Measurements from ENCODE around the gene TFDP1.
A peak's percentile ranks its signal among the peaks of the same experiment; 100 is the strongest.

Gene TFDP1

GRCh38 chr13:113584205-113584869 lies at the start of gene TFDP1:
Gene TFDP1, plus strand, starts transcription at chr13:113584753. Its CDS starts 1,085 bp downstream, at chr13:113585838.
- peak; percentile 88 for DNase-seq
- peak; percentile 92 for ATAC-seq

GRCh38 chr13:113535381-113535781 lies 49.2 kb upstream of the TFDP1 start:
- no peak for ATAC-seq
- DNase-seq, result no peak

GRCh38 chr13:113536461-113537110 lies 48.0 kb upstream of the TFDP1 start:
- ATAC-seq, result no peak

GRCh38 chr13:113537205-113537604 lies 47.3 kb upstream of the TFDP1 start:
- DNase-seq (no peak), ATAC-seq (no peak)

More at GRCh38 chr13:113536461-113537110, 48.0 kb upstream of the TFDP1 start:
- no peak for DNase-seq

- ATAC-seq (no peak), DNase-seq (no peak)
These were observed 46.5 kb upstream of the TFDP1 start for GRCh38 chr13:113537909-113538688.

GRCh38 chr13:113538689-113539058 lies 45.9 kb upstream of the TFDP1 start:
- DNase-seq, result no peak
- no peak for ATAC-seq

GRCh38 chr13:113539176-113539575 lies 45.4 kb upstream of the TFDP1 start:
- no peak for ATAC-seq
- DNase-seq, result no peak

- no peak for ATAC-seq
- no peak for DNase-seq
These were observed 44.7 kb upstream of the TFDP1 start for GRCh38 chr13:113539822-113540221.

- DNase-seq (no peak), ATAC-seq (no peak)
These were observed 44.0 kb upstream of the TFDP1 start for GRCh38 chr13:113540523-113540922.

- DNase-seq, result no peak
- ATAC-seq, result no peak
These were observed 41.7 kb upstream of the TFDP1 start for GRCh38 chr13:113542751-113543424.

- DNase-seq (no peak), ATAC-seq (no peak)
These were observed 40.3 kb upstream of the TFDP1 start for GRCh38 chr13:113544071-113544891.

- DNase-seq, result no peak
- ATAC-seq, result no peak
These were observed 39.7 kb upstream of the TFDP1 start for GRCh38 chr13:113544896-113545295.

- no peak for DNase-seq
- no peak for ATAC-seq
These were observed 39.1 kb upstream of the TFDP1 start for GRCh38 chr13:113545455-113545930.

GRCh38 chr13:113545931-113546516 lies 38.5 kb upstream of the TFDP1 start:
- DNase-seq (no peak), ATAC-seq (peak; percentile 23)

GRCh38 chr13:113546571-113547237 lies 37.8 kb upstream of the TFDP1 start:
- DNase-seq, result no peak

GRCh38 chr13:113547238-113547971 lies 37.1 kb upstream of the TFDP1 start:
- ATAC-seq, result no peak
- no peak for DNase-seq

More at GRCh38 chr13:113546571-113547237, 37.8 kb upstream of the TFDP1 start:
- no peak for ATAC-seq

GRCh38 chr13:113548171-113548641 lies 36.3 kb upstream of the TFDP1 start:
- no peak for DNase-seq
- no peak for ATAC-seq

- no peak for DNase-seq
- no peak for ATAC-seq
These were observed 35.6 kb upstream of the TFDP1 start for GRCh38 chr13:113548778-113549621.

GRCh38 chr13:113550453-113550852 lies 34.1 kb upstream of the TFDP1 start:
- no peak for DNase-seq
- ATAC-seq, result no peak
